ENCODE data around the gene ARHGAP15.

ARHGAP15 gene

GRCh38 chr2:143616452-143616851, 487.2 kb downstream of the ARHGAP15 start:
- no peaks in the 10 kb centered on the region for H3K9me3 ChIP-seq (ENCODE audit: insufficient read depth, low read length)
- H2AFZ ChIP-seq (ENCODE audit: low read depth, low read length, severe bottlenecking), result no peak overlapping the region
- no peaks in the 10 kb centered on the region for H3F3A ChIP-seq (ENCODE audit: insufficient read depth)
- no peak overlapping the region for H3K4me2 ChIP-seq (ENCODE audit: low read depth, low read length, poor library complexity, severe bottlenecking)
- no peaks in the 10 kb centered on the region for H3K9me2 ChIP-seq (replicated peaks; ENCODE audit: insufficient read depth, low read length)
- no peak overlapping the region for H3K9ac ChIP-seq (ENCODE audit: low read length)
- TF ChIP-seq CTCF (IDR thresholded peaks at IDR 0.05; ENCODE audit: insufficient read depth, low read length, poor library complexity, severe bottlenecking) (no peak), EZH2phosphoT487 (conservative IDR thresholded peaks at IDR 0.05; ENCODE audit: low read length) (no peak)
- H3K4me3 ChIP-seq (ENCODE audit: insufficient read depth, low read length, poor library complexity, severe bottlenecking), result no peak overlapping the region
- no peaks in the 10 kb centered on the region for H3K27me3 ChIP-seq (ENCODE audit: low read length)
- no peaks in the 10 kb centered on the region for H4K20me1 ChIP-seq (ENCODE audit: low read depth, low read length)
- no peaks in the 10 kb centered on the region for H3K36me3 ChIP-seq (ENCODE audit: low read length)
- no peak overlapping the region for H3K27ac ChIP-seq (ENCODE audit: low read depth, low read length)
- H3K79me2 ChIP-seq (ENCODE audit: insufficient read depth, low read length), result no peaks in the 10 kb centered on the region

- Histone ChIP-seq H3K79me2 (ENCODE audit: insufficient read depth, low read length) (no peaks in the 10 kb centered on the region), H3K27me3 (ENCODE audit: low read length) (no peaks in the 10 kb centered on the region), H4K20me1 (ENCODE audit: low read depth, low read length) (no peaks in the 10 kb centered on the region), H3K4me3 (ENCODE audit: insufficient read depth, low read length, poor library complexity, severe bottlenecking) (no peak overlapping the region), H3K36me3 (ENCODE audit: low read length) (no peaks in the 10 kb centered on the region), H3K9me3 (ENCODE audit: insufficient read depth, low read length) (no peaks in the 10 kb centered on the region), H3K9ac (ENCODE audit: low read length) (no peak overlapping the region), H3K4me2 (ENCODE audit: low read depth, low read length, poor library complexity, severe bottlenecking) (no peak overlapping the region), H2AFZ (ENCODE audit: low read depth, low read length, severe bottlenecking) (no peak overlapping the region), H3K27ac (ENCODE audit: low read depth, low read length) (no peak overlapping the region), H3F3A (ENCODE audit: insufficient read depth) (no peaks in the 10 kb centered on the region), H3K9me2 (replicated peaks; ENCODE audit: insufficient read depth, low read length) (no peaks in the 10 kb centered on the region)
- TF ChIP-seq EZH2phosphoT487 (conservative IDR thresholded peaks at IDR 0.05; ENCODE audit: low read length) (no peak), CTCF (IDR thresholded peaks at IDR 0.05; ENCODE audit: insufficient read depth, low read length, poor library complexity, severe bottlenecking) (no peak)
These were observed 488.7 kb downstream of the ARHGAP15 start for GRCh38 chr2:143617803-143618415.

- Histone ChIP-seq H4K20me1 (ENCODE audit: low read depth, low read length) (no peaks in the 10 kb centered on the region), H3K36me3 (ENCODE audit: low read length) (no peaks in the 10 kb centered on the region), H3K9me3 (ENCODE audit: insufficient read depth, low read length) (no peaks in the 10 kb centered on the region), H3K9me2 (replicated peaks; ENCODE audit: insufficient read depth, low read length) (no peaks in the 10 kb centered on the region), H3K27me3 (ENCODE audit: low read length) (no peaks in the 10 kb centered on the region), H3F3A (ENCODE audit: insufficient read depth) (no peaks in the 10 kb centered on the region), H3K4me2 (ENCODE audit: low read depth, low read length, poor library complexity, severe bottlenecking) (no peak overlapping the region), H3K27ac (ENCODE audit: low read depth, low read length) (no peak overlapping the region), H3K4me3 (ENCODE audit: insufficient read depth, low read length, poor library complexity, severe bottlenecking) (no peak overlapping the region), H2AFZ (ENCODE audit: low read depth, low read length, severe bottlenecking) (no peak overlapping the region), H3K9ac (ENCODE audit: low read length) (no peak overlapping the region), H3K79me2 (ENCODE audit: insufficient read depth, low read length) (no peaks in the 10 kb centered on the region)
- TF ChIP-seq CTCF (IDR thresholded peaks at IDR 0.05; ENCODE audit: insufficient read depth, low read length, poor library complexity, severe bottlenecking), result no peak
- TF ChIP-seq EZH2phosphoT487 (conservative IDR thresholded peaks at IDR 0.05; ENCODE audit: low read length), result no peak
These were observed 492.9 kb downstream of the ARHGAP15 start for GRCh38 chr2:143622106-143622505.

Measured in SU-DHL-6 (cell line).